ENCODE results near the gene DMRTC2.
A peak's percentile ranks its signal among the peaks of the same experiment; 100 is the strongest.

The DMRTC2 gene

DNA sequence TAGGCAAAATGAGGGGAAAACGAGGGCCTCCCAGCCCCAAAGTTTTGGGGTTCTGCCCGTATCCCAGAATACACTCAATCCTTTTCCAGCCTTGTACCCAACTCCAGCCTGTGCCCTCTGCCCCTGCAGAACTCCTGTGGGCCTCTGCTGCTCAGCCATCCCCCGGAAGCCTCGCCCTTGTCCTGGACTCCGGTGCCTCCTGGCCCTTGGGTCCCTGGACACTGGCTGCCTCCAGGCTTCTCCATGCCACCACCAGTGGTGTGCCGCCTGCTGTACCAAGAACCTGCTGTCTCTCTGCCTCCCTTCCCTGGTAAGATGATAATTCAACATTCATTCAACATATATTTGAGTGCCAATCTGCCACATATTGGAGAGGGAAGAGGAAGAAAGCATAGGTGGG is 3.8 kb downstream of the DMRTC2 start:
- DNase-seq = no peak

DNA sequence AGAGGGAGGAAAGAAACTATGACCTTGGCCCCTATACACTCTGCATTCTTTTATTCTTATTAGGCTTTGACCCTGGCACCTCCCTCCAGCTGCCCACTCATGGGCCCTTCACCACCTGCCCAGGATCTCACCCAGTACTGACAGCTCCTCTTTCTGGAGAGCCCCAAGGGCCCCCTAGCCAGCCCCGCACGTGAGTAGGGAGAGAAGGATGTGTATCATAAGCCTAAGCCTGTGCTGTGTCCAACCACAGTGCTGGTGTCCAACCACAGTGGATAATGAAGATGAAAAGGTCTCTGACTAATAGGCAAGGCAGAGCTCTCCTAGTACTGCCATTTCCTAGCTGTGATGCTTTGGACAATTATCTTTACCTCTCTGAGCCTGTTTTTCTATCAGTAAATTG is 4.2 kb downstream of the DMRTC2 start:
- no peak for DNase-seq

DNA sequence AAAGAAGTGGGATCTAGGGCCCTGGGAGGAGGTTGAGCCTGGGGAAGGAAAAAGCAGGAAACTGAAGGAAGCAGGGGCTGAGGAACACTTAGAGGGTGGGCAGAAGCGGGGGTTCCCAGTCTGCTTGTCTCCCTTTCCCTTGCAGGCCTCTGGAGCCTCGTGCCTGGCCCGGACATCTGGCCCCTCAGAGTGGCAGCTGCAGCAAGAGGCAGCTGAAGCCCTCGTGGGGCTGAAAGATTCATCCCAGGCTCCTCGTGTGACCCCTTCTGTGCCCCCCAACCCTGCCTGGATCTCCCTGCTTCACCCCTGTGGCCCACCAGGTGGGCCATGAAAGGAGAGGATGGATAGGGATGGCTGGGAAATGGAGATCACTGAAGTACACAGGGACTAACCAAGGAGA is 5.5 kb downstream of the DMRTC2 start:
- DNase-seq = no peak

DNA sequence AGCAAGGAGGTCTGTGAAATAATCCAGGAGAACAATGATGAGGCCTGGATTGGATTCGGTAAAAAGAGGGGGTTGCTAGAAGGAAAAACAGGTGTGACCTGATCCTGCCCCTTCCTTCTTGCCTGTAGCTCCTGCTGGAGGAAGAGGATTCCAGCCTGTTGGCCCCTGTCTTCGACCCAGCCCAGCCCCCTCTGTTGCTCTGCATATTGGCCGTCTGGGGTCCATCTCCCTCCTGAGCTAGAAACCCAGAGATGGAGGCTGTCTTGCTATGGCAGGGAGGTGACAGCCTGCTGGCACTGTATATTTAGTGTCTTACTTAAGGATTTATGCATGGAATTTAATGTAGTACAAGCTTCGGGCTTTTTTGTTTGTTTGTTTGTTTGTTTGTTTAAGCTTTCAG is 6.6 kb downstream of the DMRTC2 start:
- no peak for DNase-seq

DNA sequence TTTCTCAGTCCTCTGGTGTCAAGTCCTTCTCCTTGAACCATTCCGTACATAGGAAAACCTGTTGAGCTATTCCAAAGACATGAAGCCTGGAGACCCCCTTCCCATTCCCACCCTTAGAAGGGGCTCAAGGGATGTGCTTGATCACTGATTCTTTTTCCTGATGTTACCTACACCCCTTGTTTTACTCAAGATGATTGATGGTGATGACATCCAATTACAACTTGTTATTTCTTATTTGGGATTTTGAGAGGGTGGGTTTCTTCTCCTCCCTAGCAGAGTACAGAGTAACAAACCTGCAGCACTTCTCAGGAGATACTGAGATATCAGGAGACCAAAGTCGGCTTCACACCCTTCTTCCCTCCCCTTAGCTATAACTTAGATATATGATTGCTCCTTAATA is 8.5 kb downstream of the DMRTC2 start:
- no peak for DNase-seq

DNA sequence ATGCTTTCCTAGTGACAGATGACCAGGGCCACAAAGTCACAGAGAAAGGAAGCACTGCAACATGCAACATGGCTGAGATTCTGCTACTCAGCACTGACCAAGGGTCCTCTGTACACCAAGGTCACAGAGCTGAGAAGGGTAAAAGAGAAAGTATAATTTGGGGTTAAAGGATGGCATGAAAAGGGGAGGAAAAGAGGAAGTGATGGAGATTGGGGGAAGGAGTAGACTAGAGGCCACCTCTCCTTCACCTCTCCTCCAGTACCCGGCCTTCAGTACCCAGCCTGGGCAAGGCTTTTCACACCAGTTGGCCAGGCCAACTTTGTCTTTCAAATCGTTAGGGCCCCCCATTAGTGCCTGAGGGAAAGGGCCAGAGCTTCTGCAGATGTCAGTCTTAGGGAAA is 8.9 kb downstream of the DMRTC2 start:
- DNase-seq = no peak

DNA sequence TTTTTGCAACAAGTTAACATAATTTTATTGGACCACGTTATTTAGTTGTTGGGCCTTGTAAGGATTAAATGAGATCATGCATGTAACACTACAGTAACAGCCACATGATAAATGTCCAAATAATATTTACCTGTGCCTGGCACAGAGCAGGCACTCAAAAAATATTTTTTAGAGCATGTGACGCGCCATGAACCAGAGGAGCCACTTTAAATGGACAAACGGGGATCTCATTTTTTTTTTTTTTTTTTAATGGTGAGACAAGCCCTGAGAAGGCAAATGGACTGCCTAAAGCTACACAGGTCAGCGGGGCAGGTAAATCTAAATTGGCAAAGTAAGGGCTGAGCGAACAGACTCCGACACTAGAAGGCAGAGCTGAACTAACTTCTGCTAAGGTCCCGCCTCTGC is 14.4 kb downstream of the DMRTC2 start:
- DNase-seq = no peak

DNA sequence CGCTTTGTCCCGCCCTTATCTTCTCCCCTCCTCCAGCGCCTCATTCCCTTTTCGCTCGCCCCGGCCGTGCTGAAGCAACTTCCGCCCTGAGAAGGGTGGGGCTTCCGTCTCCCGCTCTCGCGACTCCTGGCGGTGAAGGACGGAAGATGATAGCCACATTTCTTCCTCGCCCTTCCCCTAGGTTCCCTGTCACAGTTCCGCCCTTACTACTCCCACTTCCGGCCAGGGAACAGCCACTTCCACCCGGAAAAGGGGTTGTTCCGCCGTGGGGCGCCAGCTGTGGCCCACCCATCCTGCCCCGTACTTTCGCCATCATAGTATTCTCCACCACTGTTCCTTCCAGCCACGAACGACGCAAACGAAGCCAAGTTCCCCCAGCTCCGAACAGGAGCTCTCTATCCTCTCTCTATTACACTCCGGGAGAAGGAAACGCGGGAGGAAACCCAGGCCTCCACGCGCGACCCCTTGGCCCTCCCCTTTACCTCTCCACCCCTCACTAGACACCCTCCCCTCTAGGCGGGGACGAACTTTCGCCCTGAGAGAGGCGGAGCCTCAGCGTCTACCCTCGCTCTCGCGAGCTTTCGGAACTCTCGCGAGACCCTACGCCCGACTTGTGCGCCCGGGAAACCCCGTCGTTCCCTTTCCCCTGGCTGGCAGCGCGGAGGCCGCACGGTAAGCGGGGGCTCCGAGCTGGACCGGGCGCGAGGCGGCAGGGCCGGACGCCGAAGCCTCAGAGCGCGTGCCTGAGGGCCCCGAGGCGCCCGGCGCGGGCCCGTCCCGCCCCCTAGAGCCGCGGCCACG is 15.0 kb downstream of the DMRTC2 start, which contains the start of gene RPS19:
RPS19 (plus strand) TSS at position 638 of the 801 bp plus-strand sequence. CDS start 520 bp downstream, outside the sequence.
- peak; percentile 92 to 97 (median 96) for DNase-seq

DNA sequence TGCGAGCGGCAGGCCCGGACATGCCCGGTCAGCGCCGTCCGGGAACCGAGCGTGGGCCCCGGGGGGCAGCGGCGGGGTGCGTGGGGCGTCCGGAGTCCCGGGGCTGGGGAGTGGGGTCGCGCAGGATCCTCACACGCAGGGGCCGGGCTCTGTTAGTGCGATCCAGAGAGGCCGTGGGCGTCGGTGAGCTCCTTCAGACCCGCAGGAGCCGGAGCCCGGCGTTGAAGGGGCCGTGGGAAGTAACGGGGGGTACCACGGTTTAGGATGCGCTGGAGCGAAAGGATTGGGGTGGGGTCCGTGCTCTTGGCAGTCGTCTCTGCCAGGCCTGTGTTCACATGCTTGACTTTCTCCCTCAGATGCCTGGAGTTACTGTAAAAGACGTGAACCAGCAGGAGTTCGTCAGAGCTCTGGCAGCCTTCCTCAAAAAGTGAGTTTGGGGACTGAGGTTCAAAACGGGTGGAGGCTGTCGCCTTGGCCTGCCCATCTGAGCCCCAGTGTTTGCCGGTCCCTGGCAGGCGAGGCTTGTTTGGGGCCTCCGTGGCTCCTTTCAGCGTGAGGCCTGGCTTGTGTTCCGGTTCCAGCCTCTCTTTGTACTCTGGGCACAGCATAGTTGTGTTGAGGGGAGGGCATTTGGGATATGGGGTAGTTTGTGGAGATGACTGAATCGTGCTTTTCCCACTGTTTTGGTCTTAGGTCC is 15.7 kb downstream of the DMRTC2 start:
- DNase-seq = peak in 1 of 4 experiments; percentile 46

DNA sequence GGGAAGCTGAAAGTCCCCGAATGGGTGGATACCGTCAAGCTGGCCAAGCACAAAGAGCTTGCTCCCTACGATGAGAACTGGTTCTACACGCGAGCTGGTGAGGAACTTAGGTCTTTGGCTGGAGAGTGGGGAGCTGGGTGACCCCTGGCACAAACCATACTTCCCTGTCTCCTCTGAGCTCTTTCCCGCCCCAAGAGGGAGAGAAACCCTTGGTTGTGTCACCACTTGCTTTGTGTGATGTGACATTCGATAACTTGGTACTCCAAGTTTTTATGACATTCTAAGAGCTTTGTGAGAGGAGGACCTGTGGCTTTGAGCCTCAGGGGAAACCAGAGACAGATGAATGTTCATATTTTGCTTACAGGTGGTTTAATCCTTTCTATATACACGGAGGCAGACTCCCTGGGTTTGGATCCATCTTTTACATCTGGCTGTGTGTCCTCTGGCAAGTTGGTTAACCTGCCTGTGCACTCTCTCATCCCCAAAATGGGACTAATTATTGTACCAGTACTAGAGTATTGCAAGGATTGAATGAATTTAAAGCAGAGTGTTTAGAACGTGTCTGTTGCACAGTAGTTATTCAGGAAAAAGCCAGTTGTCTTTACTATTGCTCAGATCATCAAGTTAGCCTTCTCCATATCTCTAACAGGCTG is 16.4 kb downstream of the DMRTC2 start:
- no peak for DNase-seq

DNA sequence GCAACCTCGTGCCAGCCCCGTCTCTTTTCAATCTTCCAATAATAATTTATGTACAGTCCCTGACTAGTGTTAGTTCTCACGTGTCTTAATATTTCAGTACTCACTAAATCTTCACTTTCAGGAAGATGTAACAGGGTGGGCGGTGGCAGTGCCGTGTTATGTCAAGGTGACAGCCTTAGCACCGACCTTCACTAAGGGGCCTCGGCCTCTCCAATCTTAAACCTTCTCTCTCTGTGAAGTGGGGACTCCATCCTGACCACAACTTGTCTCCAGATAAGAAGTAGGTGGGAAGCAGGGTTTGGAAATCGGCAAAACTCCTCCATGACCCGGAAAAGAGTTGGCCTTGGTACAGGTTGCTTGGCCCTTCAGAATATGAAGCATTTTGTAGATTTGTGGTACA is 17.0 kb downstream of the DMRTC2 start:
- no peak for DNase-seq

DNA sequence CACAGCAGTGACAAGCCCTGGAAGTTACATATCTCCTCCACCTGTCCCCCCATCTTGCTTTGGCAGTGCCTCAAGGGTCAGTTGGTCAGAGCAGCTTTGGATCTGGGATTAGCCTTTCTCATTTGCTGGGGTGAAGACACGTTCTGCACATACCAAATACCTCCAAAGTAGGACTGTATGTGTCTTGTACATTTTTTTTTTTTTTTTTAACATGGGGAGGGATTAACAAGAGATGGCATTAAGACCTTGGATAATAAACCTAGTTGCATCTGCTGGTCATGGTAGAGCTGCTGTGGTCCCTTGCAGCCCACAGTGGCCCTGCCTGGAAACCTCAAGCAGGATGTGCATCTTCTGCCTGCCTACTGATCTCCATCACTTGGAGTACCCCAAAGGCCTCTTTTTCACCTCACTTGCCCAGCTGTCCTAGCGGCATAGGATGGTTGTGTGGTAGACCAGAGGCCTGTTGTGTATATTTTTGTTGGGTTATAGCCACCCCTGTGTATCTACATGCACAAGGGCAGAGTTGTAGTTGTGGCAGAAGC is 17.7 kb downstream of the DMRTC2 start:
- no peak for DNase-seq

DNA sequence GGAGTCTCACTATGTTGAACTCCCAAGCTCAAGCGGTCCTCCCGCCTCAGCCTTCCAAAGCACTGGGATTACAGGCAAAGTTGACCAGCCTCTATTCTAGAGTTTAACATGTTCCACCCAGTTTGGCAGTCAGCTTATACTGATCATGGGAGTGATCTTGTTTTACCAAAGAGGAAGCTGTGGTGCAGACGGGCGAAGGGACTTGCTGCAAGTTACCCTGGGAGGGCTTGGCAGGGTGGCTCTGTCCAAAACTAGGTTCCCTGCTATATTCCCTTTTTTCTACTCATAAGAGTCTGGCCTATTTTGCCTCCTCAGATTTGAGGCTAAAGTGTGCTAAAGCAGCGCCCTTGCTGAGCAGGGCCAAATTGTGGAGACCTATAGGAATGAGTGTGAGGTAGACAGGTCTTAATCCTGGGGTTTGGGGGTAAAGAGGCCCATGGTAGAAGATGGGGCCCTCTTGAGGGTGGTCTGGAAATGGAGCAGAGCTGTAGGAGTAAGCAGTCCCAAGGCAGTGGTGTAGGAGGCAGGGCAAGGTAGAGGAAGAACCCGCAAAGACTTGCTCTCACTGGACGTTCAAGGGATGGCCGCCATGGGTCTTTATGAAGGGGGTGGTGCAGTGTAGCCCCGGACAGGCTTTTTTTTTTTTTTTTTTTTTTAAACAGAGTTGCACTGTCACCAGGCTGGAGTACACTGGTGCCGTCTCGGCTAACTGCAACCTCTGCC is 18.5 kb downstream of the DMRTC2 start:
- DNase-seq = no peak

DNA sequence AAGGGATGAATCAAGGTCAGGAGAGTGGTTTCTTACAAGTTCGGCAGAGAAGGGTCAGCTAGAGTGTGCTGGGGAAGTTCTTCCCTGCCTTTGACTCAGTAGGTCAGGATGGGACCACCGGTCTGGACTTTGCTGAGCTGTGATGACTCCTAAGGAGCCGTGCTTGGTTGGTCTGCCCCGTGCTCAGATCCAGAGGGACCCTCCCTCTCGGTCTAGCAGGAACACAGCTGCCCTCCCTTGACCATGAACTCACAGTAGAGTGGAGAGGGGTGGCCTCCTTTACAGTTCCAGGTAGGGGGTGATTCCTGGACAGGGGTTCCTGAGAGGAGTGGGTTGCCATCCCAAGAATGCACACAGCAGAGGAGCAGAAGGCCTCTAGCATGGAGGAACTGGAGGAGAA is 19.5 kb downstream of the DMRTC2 start:
- DNase-seq = no peak

DNA sequence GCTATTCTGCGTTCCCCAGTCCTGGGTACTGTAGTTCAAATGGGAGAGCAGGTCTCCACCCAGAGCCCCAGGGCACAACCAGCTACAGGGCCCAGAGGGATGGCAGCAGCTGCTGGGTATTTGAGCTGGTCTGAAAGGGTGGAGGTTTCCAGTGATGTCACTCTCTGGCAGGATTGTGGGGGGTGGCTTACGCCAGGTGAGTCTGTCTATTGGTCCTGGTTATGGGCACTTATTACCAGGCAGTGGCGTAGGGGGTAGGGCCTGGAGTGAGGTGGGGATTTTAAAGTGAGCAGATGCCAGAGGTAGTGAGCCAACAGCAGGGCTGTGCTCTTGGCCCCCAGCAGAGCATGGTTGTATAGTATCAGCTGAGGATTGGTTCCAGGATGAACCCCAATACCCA is 21.4 kb downstream of the DMRTC2 start:
- DNase-seq = no peak

DNA sequence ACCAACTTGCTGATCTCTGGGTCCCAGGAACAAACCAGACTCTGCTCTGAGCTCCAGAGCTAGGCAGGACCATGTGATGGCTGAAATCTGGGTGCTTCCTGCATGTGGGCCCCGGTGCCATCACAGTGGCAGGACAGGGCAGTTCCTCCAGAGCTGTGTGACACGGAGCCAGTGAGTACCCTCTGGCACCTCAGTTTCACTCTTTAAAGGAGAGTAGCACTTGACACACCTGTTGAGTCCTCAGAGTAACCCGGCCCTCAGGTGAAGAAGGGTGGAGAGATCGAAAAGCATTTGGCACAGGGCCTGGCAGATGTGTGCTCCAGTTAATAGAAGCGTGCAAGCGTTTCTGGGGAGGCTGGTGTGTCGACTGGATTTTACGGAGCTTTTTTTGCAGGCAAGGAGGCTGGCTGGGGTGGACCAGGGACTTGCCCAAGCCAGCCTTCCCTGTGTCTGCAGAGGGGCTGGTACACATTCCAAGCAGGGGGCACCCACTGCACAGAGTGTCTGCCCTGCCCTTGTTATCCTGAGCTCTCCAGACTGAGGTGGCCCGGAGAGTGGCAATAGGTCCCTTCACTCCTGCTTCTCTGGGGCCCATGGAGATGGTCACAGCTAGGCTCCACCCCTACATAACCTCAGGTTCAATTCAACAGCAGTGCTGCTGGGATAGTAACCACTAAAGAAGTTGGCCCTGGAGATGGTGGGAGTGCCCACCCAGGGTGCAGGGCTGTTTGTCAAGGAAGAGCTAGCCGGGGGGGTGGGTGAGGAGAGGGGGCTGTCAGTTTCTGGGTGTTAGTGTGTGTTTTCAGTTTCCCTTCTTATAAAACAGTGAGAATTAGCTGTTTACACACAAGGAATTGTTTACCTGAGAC is 23.5 kb downstream of the DMRTC2 start:
- no peak for DNase-seq

DNA sequence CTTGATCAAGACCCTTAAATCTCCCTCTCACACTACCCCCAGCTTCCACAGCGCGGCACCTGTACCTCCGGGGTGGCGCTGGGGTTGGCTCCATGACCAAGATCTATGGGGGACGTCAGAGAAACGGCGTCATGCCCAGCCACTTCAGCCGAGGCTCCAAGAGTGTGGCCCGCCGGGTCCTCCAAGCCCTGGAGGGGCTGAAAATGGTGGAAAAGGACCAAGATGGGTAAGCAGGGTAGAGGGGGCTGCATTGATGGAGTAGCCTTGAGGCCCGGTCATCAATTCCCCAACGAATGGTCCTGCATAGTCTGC is 24.1 kb downstream of the DMRTC2 start:
- no peak for DNase-seq

DNA sequence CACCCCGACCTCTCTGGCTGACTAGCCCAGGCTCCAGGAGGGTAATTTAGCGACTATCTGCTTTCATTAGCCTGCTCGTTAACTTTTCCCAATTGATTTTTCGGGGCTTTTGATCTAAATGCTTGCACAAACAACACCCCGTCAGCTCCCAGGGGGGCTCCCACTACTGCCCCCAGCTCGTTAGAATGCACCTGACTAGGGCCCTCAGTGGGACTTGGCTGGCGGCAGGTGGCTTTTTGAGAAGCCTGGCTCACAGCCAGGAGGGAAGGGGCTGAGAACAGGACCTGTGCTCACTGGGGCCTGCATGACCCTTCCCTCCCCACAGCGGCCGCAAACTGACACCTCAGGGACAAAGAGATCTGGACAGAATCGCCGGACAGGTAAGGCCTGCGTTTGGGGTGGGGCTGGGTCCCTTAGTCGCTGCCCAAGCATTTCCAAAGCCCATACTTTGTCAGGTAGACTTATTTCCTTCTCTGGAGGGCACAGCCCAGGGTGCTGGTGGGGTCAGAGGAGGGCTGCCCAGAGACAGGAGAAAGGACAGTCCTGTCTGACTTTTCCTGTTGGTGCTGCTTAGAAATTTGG is 24.6 kb downstream of the DMRTC2 start:
- DNase-seq = no peak

DNA sequence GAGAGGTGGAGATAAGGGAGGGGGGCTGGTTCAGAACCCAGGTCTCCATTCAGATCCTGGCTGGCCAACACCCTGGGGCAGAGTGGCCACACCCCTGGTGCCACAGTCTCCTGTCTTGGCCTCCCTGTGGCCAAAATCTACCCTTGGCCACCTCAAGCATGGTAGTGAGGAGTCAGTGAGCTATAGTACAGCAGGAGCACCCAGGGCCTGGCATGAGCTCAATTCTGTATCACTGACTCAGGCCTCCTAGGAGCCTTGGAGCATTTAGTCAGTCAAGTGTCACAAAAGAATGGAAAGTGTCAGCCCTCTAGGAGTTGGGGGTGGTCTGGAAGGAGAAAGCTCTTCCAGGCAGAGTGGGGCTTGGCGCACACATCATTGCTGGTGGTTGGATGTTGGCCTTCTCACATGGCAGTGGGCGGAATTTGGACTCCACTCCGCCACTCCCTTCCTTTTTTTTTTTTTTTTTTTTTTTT is 25.6 kb downstream of the DMRTC2 start:
- no peak for DNase-seq

DNA sequence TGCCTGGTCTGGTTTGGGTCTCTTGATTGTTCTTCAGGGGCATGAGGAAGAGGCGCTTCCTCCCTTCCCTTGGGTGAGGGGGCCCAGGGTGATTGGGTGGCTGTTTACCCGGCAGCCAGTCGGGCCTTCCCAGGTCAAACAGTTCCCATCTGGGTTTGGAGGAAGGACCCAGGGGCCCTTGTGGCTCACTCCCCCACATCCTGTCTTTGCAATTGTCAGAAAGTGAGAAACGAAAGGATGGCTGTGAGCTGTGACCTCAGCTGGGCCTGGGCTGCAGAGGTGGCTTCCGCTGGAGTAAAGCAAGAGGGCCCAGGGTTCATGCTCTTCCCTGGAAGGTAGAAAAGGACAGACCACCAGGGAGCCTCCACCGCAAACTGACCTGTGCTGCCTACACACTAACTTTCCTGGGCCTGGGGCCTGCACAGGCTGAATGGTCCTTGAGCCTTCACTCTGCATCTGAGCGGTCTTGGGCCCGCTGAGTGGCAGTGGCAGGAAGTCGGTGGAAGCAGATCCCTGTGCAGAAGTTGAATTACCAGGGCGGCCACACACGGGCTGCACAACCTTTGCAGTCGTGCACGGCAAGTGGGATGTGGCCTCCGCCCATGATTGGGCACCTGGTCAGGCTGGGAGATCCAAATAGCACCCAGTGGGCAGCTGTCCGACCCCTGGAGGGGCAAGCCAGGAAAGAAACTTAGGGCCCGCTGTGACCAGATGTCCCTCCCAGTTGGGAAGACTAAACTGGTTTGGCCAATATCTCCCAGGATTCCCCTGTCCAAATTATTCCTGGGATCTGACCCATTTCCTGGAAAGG is 26.9 kb downstream of the DMRTC2 start:
- peak in 2 of 4 experiments; percentile 35 to 36 for DNase-seq

DNA sequence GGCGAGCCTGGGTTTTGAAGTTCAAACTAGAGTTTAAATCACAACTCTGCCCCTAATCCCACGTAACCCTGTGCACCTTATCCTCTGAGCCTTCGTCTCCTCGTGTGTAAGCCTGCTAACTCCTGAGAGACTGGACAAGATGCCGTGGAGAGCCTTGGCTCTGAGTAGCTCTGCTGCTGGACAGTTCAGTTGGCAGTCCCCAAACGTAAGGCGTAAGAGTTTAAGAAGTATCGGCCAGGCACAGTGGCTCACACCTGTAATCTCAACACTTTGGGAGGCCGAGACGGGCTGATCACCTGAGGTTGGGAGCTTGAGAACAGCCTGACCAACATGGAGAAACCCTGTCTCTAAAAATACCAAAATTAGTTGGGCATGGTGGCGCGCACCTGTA is 27.5 kb downstream of the DMRTC2 start:
- DNase-seq = no peak
